Uterus (tissue), 4 donors: Measurements from ENCODE around the gene PLXNA4. TPM values are rescaled to one million over a fixed set of nuclear protein-coding genes. Genes with fewer than 3 reads are reported as not detected.

Experiments used
- DNase-seq, 2 donors: peaks; one replicate each; pipeline ENCODE4 v3.0.0-alpha.2; 2019 to 2020
- H3K27ac ChIP-seq, 2 donors: fragments of 200-600 bp; sonication (generic); 1 replicate in 1 of 2; 2 replicates in 1 of 2; pipeline ENCODE4 v1.5.1; 2016 to 2018
- H3K27me3 ChIP-seq, 2 donors: fragments of 200-600 bp; sonication (generic); one replicate each; pipeline ENCODE4 v1.5.1; 2018 to 2019; ENCODE audit warnings: control low read depth in 1 of 2
- H3K36me3 ChIP-seq, 2 donors: fragments of 200-600 bp; sonication (generic); one replicate each; pipeline ENCODE4 v1.5.1; 2019; ENCODE audit warnings: control low read depth in 1 of 2
- H3K4me1 ChIP-seq, 2 donors: fragments of 200-600 bp; sonication (generic); one replicate each; pipeline ENCODE4 v1.5.1; 2018 to 2019; ENCODE audit warnings: control low read depth in 1 of 2
- H3K4me3 ChIP-seq, 2 donors: fragments of 200-600 bp; sonication (generic); 1 replicate in 1 of 2; 2 replicates in 1 of 2; pipeline ENCODE4 v1.5.1; 2018 to 2019; ENCODE audit warnings: mild to moderate bottlenecking in 1 of 2
- H3K9me3 ChIP-seq, 2 donors: fragments of 200-600 bp; sonication (generic); one replicate each; pipeline ENCODE4 v1.5.1; 2019; ENCODE audit warnings: control low read depth in 1 of 2
- POLR2A ChIP-seq, 2 donors: fragments of 450-650 bp; IDR thresholded peaks; one replicate each; pipeline ENCODE4 v1.6.1; 2016; ENCODE audit warnings: antibody characterized with exemption in 2 of 2, mild to moderate bottlenecking in 1 of 2, moderate library complexity in 1 of 2
- intact Hi-C: fragments of 100-400 bp; cut with DNase I; formaldehyde crosslinking; loops from one replicate; pipeline ENCODE4 v1.15.1; 2023; ENCODE audit warnings: low total_unique reads
- total RNA-seq, 4 donors: library from RNA; depleted of rRNA in 3 of 4; stranded (reverse); fragments of >200 nt in 3 of 4; gene quantifications; one replicate each; pipeline versions ENCODE4 v1.1.0 to v1.2.4, GENCODE V29; 2014 to 2023
- TF ChIP-seq, protein P1 (sequence below), 4 experiments: fragments of 200-600 bp in 2 of 4; fragments of 450-650 bp in 2 of 4; sonication (generic) in 2 of 4; IDR thresholded peaks; one replicate each; pipeline ENCODE4 v1.5.1; 2016 to 2019; ENCODE audit warnings: antibody characterized with exemption in 4 of 4, mild to moderate bottlenecking in 2 of 4, moderate library complexity in 1 of 4
- donor health status: DM: yes; HTN: yes; CAD: no.

Gene PLXNA4
- total RNA-seq, 4 donors from 2014 or later = 4.1 to 16.5 (median 7.7) TPM

DNA sequence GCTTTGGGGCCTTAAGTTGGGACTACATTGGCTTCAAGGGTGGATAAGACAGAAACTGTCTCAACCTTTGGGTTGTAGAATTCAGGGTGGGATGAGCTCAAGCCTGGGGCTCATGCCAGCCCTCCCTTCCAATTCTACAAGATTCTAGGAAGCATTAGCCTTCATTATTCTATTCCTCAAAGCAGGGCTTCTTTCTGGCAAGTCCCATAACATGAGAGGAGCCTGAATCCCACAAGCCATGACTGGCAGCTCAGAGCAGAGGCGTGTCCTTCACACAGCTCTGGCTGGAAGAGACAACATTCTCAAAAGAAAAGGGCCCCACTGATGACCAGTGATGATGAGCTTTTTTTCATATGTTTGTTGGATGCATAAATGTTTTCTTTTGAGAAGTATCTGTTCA lies 187.6 kb downstream of the PLXNA4 start:
- Histone ChIP-seq H3K9me3 (no peaks in the 10 kb centered on the region), H3K4me1 (peaks cover 0 to under 1% of the 10 kb centered on the region in 2 donors), H3K4me3 (no peak overlapping the region), H3K27me3 (no peaks in the 10 kb centered on the region), H3K27ac (no peak overlapping the region), H3K36me3 (no peaks in the 10 kb centered on the region)
- TF ChIP-seq POLR2A (IDR thresholded peaks at IDR 0.05) = no peak
- TF ChIP-seq, protein P1, sequence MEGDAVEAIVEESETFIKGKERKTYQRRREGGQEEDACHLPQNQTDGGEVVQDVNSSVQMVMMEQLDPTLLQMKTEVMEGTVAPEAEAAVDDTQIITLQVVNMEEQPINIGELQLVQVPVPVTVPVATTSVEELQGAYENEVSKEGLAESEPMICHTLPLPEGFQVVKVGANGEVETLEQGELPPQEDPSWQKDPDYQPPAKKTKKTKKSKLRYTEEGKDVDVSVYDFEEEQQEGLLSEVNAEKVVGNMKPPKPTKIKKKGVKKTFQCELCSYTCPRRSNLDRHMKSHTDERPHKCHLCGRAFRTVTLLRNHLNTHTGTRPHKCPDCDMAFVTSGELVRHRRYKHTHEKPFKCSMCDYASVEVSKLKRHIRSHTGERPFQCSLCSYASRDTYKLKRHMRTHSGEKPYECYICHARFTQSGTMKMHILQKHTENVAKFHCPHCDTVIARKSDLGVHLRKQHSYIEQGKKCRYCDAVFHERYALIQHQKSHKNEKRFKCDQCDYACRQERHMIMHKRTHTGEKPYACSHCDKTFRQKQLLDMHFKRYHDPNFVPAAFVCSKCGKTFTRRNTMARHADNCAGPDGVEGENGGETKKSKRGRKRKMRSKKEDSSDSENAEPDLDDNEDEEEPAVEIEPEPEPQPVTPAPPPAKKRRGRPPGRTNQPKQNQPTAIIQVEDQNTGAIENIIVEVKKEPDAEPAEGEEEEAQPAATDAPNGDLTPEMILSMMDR (IDR thresholded peaks at IDR 0.05) = no peak
- DNase-seq = no peak
- intact Hi-C loops = no loop called here

GRCh38 chr7:132387596-132387995 lies 188.7 kb downstream of the PLXNA4 start:
- TF ChIP-seq, protein P1 (IDR thresholded peaks at IDR 0.05) = no peak
- TF ChIP-seq POLR2A (IDR thresholded peaks at IDR 0.05) = no peak
- Histone ChIP-seq H3K4me1 (no peaks in the 10 kb centered on the region), H3K9me3 (no peaks in the 10 kb centered on the region), H3K27me3 (no peaks in the 10 kb centered on the region), H3K27ac (no peak overlapping the region), H3K4me3 (no peak overlapping the region), H3K36me3 (no peaks in the 10 kb centered on the region)
- intact Hi-C loops = no loop called here
- no peak for DNase-seq

DNA sequence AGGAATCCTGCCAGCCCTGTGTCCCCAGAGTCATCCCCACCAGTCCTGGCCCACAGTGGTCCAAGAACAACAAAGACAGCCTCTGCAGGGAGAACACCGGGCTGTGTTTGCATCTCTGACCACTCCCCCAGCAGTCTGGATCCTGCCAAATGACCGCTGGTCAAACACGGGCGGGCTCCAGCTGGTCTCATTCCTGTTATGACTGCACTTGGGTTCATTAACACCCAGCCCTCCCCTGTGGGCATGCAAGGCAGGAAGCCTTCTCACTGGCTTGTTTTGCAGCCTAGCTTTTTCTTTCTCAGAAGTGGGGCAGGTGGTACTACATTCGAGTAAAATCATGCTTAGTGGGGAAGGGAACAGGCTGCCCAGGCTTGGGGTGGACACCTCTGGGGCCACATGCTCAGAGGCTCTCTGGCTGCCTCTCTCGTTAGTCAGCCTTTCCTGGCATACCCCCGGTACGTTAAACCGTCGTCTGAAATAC lies 190.0 kb downstream of the PLXNA4 start:
- peak in 1 of 2 donors; percentile 39 for DNase-seq
- no peaks in the 10 kb centered on the region for H3K36me3 ChIP-seq
- H3K27me3 ChIP-seq = no peaks in the 10 kb centered on the region
- no peak overlapping the region for H3K4me3 ChIP-seq
- no peaks in the 10 kb centered on the region for H3K9me3 ChIP-seq
- TF ChIP-seq POLR2A (IDR thresholded peaks at IDR 0.05) = no peak
- TF ChIP-seq, protein P1 (IDR thresholded peaks at IDR 0.05) = no peak
- no peaks in the 10 kb centered on the region for H3K4me1 ChIP-seq
- no peak overlapping the region for H3K27ac ChIP-seq
- intact Hi-C loops = no loop called here

DNA sequence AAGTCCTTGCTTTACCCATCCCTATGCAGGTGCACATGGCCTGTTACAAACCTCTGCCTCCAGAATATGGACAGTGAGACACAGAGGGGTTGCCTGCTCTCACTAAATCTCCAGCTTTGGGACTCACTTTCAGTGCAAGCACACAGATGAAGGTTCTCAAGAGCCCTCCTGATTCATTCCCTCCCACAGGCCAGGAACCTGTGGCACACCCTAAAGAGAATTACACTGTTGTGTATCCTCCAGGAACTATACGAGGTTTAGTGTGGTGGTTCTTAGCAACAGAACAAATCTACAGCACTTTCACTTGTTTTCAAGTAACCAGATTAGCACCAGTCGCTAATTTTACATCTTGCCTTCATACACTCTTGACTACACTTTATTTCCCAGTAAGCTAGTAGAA lies 192.3 kb downstream of the PLXNA4 start:
- no peak overlapping the region for H3K4me3 ChIP-seq
- no peaks in the 10 kb centered on the region for H3K36me3 ChIP-seq
- no peak for TF ChIP-seq POLR2A (IDR thresholded peaks at IDR 0.05)
- TF ChIP-seq, protein P1 (IDR thresholded peaks at IDR 0.05) = no peak
- no peak for DNase-seq
- H3K27ac ChIP-seq = no peak overlapping the region
- no peaks in the 10 kb centered on the region for H3K27me3 ChIP-seq
- intact Hi-C loops = no loop called here
- H3K9me3 ChIP-seq = no peaks in the 10 kb centered on the region
- H3K4me1 ChIP-seq = peaks cover 0 to 7% of the 10 kb centered on the region in 2 donors

DNA sequence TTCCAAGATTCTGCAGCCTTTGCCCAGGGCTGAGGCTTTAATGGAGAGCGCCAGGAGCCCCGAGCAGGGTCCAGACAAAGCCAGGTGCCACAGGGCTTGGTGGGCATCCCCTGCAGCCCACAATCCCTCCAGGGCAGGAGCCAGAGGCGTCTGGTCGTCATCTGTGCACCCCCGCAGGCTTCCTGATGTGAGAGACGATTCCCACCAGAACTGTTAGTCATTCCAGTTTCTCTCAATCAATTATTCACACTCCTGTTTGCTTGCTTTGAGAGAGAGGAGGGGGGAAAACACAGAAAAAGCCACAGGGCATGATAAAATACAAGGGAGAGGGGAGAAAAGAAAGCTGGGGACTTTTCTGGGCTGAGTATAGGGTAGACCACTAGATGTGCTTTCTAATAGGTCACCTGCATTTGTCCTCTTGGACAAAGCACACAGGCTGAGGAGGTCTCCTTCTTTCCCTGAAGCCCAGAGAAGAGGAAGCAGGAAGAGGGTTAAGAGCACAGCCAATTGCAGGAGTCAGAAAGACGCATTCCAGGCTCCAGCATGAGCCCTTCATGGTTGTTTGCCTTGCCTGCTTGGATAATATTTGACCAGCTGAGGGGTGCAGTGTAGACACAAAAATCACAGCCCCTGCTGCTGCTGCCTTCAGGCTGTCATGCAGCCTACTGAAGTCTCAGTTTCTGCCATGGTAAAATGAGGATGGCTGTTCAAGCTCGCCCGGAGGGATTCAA lies 194.4 kb downstream of the PLXNA4 start:
- Histone ChIP-seq H3K4me1 (peaks cover 0 to 7% of the 10 kb centered on the region in 2 donors), H3K9me3 (no peaks in the 10 kb centered on the region), H3K36me3 (no peaks in the 10 kb centered on the region), H3K27me3 (no peaks in the 10 kb centered on the region), H3K27ac (no peak overlapping the region), H3K4me3 (no peak overlapping the region)
- TF ChIP-seq, protein P1 (IDR thresholded peaks at IDR 0.05) = no peak
- TF ChIP-seq POLR2A (IDR thresholded peaks at IDR 0.05) = no peak
- DNase-seq = no peak
- intact Hi-C loops = no loop called here
